WTC11 (cell line): Measurements from ENCODE around the gene GRIK5. TPM values are rescaled to one million over a fixed set of nuclear protein-coding genes. Genes with fewer than 3 reads are reported as not detected.

Experiments used
- ATAC-seq: fragments of 200-7000 bp; cut with Tn5 transposase; 2 replicates; pipeline ENCODE4 v1.10.0; 2021; ENCODE audit warnings: mild to moderate bottlenecking, moderate library complexity
- CTCF ChIA-PET: fragments of 300-600 bp; sonication (Branson Sonifier 250); formaldehyde crosslinking; loops from one replicate; lab custom pipeline; 2021; ENCODE audit warnings: antibody characterized with exemption; lab: Charles Lee
- POLR2A ChIA-PET: fragments of 350-600 bp; sonication (Branson Sonifier 250); formaldehyde crosslinking; loops from one replicate; lab custom pipeline; 2021; ENCODE audit warnings: antibody characterized with exemption; lab: Charles Lee
- DNase-seq: peaks from one replicate; pipeline ENCODE4 v3.0.0; 2021; ENCODE audit warnings: low spot score
- H3K27ac Mint-ChIP-seq: 2 replicates; pipeline ENCODE4 v1.8.0; 2021; ENCODE audit warnings: mixed read lengths
- H3K27me3 Mint-ChIP-seq: 2 replicates; pipeline ENCODE4 v1.8.0; 2021; ENCODE audit warnings: low read depth, mild to moderate bottlenecking, moderate library complexity, mixed read lengths
- H3K36me3 Mint-ChIP-seq: 2 replicates; pipeline ENCODE4 v1.8.0; 2021; ENCODE audit warnings: mixed read lengths
- H3K4me1 Mint-ChIP-seq: 2 replicates; pipeline ENCODE4 v1.8.0; 2022; ENCODE audit warnings: mixed read lengths
- H3K4me3 Mint-ChIP-seq: 2 replicates; pipeline ENCODE4 v1.8.0; 2021; ENCODE audit warnings: mild to moderate bottlenecking, moderate library complexity, mixed read lengths
- H3K9me3 Mint-ChIP-seq: 2 replicates; pipeline ENCODE4 v1.8.0; 2021; ENCODE audit warnings: mixed read lengths
- ATF6 ChIP-seq: sonication (generic); formaldehyde crosslinking; IDR thresholded peaks from 2 replicates; pipeline ENCODE4 v1.8.1; 2023; ENCODE audit warnings: mild to moderate bottlenecking, missing genetic modification reagents
- CTCF ChIP-seq: fragments of 200-600 bp; IDR thresholded peaks from 2 replicates; pipeline ENCODE4 v1.8.0; 2022; ENCODE audit warnings: antibody characterized with exemption
- EMX1 ChIP-seq: fragments of 250-450 bp; sonication (Bioruptor Pico); IDR thresholded peaks from 2 replicates; pipeline ENCODE4 v1.8.0; 2021; ENCODE audit warnings: mild to moderate bottlenecking
- HMGA2 ChIP-seq: fragments of 250-450 bp; sonication (Bioruptor Pico); IDR thresholded peaks from 2 replicates; pipeline ENCODE4 v1.4.0; 2021; ENCODE audit warnings: mild to moderate bottlenecking, moderate library complexity
- JUN ChIP-seq: sonication (generic); formaldehyde crosslinking; IDR thresholded peaks from 2 replicates; pipeline ENCODE4 v1.8.0; 2023; ENCODE audit warnings: mild to moderate bottlenecking, missing genetic modification reagents
- NFATC4 ChIP-seq: fragments of 250-450 bp; sonication (Bioruptor Pico); IDR thresholded peaks from 2 replicates; pipeline ENCODE4 v1.9.0; 2021; ENCODE audit warnings: mild to moderate bottlenecking
- PRDM15 ChIP-seq: sonication (generic); formaldehyde crosslinking; IDR thresholded peaks from 2 replicates; pipeline ENCODE4 v1.8.0; 2022; ENCODE audit warnings: missing genetic modification reagents
- SMAD3 ChIP-seq: sonication (generic); formaldehyde crosslinking; IDR thresholded peaks from 2 replicates; pipeline ENCODE4 v1.8.0; 2022; ENCODE audit warnings: missing genetic modification reagents, mild to moderate bottlenecking, borderline replicate concordance
- TEAD1 ChIP-seq: sonication (generic); formaldehyde crosslinking; IDR thresholded peaks from 2 replicates; pipeline ENCODE4 v1.8.0; 2022; ENCODE audit warnings: mild to moderate bottlenecking, missing genetic modification reagents
- USF2 ChIP-seq: sonication (generic); formaldehyde crosslinking; IDR thresholded peaks from 2 replicates; pipeline ENCODE4 v1.8.1; 2023; ENCODE audit warnings: mild to moderate bottlenecking, missing genetic modification reagents, moderate library complexity
- ZNF121 ChIP-seq: sonication (generic); formaldehyde crosslinking; IDR thresholded peaks from 2 replicates; pipeline ENCODE4 v1.8.0; 2023; ENCODE audit warnings: missing genetic modification reagents
- ZNF396 ChIP-seq: fragments of 250-450 bp; sonication (Bioruptor Pico); IDR thresholded peaks from 2 replicates; pipeline ENCODE4 v1.8.0; 2021; ENCODE audit warnings: mild to moderate bottlenecking, moderate library complexity, borderline replicate concordance
- total RNA-seq: library from RNA; stranded (reverse); gene quantifications from 3 replicates; pipeline ENCODE4 v1.2.3, GENCODE V29; 2021
- TF ChIP-seq, protein P1 (sequence below): sonication (generic); formaldehyde crosslinking; conservative IDR thresholded peaks from 2 replicates; pipeline ENCODE4 v1.8.1; 2022; ENCODE audit warnings: mild to moderate bottlenecking, missing genetic modification reagents

The GRIK5 gene
- total RNA-seq, 1 experiment from 2014 or later: 52.3 TPM

DNA sequence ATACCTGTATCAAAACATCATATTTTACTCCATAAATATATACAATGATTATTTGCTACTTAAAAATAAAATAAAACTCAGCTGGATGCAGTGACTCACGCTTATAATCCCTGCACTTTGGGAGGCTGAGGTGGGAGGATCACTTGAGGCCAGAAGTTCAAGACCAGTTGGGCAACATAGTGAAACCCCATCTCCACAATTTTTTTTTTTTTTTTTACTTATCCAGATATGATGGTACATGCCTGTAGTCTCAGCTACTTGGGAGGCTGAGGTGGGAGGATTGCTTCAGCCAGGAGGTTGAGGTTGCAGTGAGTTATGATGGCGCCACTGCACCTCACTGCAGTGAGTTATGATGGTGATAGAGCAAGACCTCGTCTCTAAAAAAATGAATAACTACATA is 39.9 kb upstream of the GRIK5 start (continued):
- TF ChIP-seq USF2 (CRISPR knock-in tag): no peak
- no peak for TF ChIP-seq EMX1 (CRISPR knock-in tag)
- TF ChIP-seq SMAD3 (CRISPR knock-in tag): no peak
- no peak for TF ChIP-seq NFATC4 (CRISPR knock-in tag)

DNA sequence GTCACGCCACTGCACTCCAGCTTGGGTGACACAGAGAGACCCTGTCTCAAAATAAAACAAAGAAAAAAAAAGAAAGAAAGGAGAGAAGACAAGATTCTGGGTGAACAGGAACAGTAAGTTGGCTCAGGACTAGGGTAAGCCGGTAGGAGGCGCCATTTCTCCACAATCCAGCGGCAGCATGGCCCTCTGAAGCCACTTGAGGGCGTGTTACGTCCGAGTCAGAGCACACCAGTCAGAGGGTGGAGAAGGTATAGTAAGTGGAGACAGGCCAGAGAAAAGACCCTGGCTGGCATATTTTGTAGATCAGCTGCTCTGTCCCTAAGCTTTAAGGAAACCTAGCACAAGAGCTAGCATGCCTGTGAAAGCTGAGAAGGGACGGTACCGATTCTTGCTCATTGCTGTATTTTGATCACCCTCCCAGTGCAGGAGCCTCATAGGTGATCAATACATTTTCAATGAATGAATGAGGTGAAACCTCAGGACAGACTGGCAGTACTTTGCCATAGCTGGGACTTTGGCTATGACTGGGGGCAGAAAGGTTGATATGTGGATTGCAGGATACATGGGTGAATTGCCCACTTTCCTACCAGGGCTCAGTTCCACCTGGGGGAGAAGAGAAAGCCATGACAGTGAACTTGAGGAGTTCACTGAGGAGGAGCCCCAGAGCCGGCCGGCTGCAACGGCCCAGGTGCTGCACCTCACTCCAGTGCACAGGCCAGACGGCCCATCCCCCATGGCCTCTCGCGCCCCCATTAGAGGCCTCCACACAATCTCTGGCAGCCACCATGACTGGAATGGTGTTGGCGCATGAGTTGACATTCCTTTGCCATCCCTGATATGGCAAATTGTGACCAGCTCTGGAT is 38.8 kb upstream of the GRIK5 start:
- H3K36me3 Mint-ChIP-seq: no peaks in the 10 kb centered on the region
- H3K4me3 Mint-ChIP-seq: no peak overlapping the region
- peak; percentile 91 for DNase-seq
- no peaks in the 10 kb centered on the region for H3K9me3 Mint-ChIP-seq
- peak; percentile 95 for TF ChIP-seq CTCF
- 0 out of 2 replicates have a peak, but pooled peaks have one; percentile 10 for TF ChIP-seq ZNF121 (CRISPR knock-in tag)
- peak; percentile 27; the same call in 1 of the 2 replicates for TF ChIP-seq PRDM15 (CRISPR knock-in tag)
- TF ChIP-seq TEAD1 (CRISPR knock-in tag): peak; percentile 28; the same call in 1 of the 2 replicates
- TF ChIP-seq HMGA2 (CRISPR knock-in tag): no peak
- H3K27me3 Mint-ChIP-seq: peaks cover 24% of the 10 kb centered on the region
- H3K4me1 Mint-ChIP-seq: peaks cover 13% of the 10 kb centered on the region
- ATAC-seq: peak; percentile 96
- no peak overlapping the region; the same call in 1 of the 2 replicates for H3K27ac Mint-ChIP-seq
- CTCF ChIA-PET: interaction anchor here (0.6 to 2.9 kb wide), 46 partner anchors 8 to 331 kb away, joined by 3 to 34 read pairs (median 5); partner anchors contain the start of genes GSK3A, POU2F2, RABAC1 and ZNF526
- POLR2A ChIA-PET: interaction anchor here (0.9 kb wide), 1 partner anchor 261 kb away, joined by 3 read pairs; no protein-coding TSS in a partner anchor

- H3K4me1 Mint-ChIP-seq: peaks cover 11% of the 10 kb centered on the region
- no peak overlapping the region for H3K4me3 Mint-ChIP-seq
- TF ChIP-seq, protein P1, sequence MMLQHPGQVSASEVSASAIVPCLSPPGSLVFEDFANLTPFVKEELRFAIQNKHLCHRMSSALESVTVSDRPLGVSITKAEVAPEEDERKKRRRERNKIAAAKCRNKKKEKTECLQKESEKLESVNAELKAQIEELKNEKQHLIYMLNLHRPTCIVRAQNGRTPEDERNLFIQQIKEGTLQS (CRISPR knock-in tag): no peak
- no peak for TF ChIP-seq ZNF396 (CRISPR knock-in tag)
- TF ChIP-seq JUN: no peak
- TF ChIP-seq ATF6 (CRISPR knock-in tag): no peak
- no peak for TF ChIP-seq CTCF
- POLR2A ChIA-PET: no interaction called here
- no peaks in the 10 kb centered on the region for H3K9me3 Mint-ChIP-seq
- no peaks in the 10 kb centered on the region for H3K36me3 Mint-ChIP-seq
- H3K27me3 Mint-ChIP-seq: peaks cover 24% of the 10 kb centered on the region
- no peak overlapping the region for H3K27ac Mint-ChIP-seq
- no peak for DNase-seq
- no peak for ATAC-seq
- CTCF ChIA-PET: interaction anchor here (1.0 kb wide), 2 partner anchors 33 to 72 kb away, joined by 4 to 6 read pairs; no protein-coding TSS in a partner anchor
These were observed 35.4 kb upstream of the GRIK5 start for GRCh38 chr19:42105368-42105767.
